ENCODE results near the gene ZNF808. TPM values are rescaled to one million over a fixed set of nuclear protein-coding genes. Genes with fewer than 3 reads are reported as not detected.
"Not testable (repeated sequence)": the region's sequence is repeated elsewhere in the genome, so short reads cannot be mapped to it uniquely, and the experiment has no call there.

ZNF808 gene
- total RNA-seq, 1 donor from 2014 or later, result 30.9 TPM

DNA sequence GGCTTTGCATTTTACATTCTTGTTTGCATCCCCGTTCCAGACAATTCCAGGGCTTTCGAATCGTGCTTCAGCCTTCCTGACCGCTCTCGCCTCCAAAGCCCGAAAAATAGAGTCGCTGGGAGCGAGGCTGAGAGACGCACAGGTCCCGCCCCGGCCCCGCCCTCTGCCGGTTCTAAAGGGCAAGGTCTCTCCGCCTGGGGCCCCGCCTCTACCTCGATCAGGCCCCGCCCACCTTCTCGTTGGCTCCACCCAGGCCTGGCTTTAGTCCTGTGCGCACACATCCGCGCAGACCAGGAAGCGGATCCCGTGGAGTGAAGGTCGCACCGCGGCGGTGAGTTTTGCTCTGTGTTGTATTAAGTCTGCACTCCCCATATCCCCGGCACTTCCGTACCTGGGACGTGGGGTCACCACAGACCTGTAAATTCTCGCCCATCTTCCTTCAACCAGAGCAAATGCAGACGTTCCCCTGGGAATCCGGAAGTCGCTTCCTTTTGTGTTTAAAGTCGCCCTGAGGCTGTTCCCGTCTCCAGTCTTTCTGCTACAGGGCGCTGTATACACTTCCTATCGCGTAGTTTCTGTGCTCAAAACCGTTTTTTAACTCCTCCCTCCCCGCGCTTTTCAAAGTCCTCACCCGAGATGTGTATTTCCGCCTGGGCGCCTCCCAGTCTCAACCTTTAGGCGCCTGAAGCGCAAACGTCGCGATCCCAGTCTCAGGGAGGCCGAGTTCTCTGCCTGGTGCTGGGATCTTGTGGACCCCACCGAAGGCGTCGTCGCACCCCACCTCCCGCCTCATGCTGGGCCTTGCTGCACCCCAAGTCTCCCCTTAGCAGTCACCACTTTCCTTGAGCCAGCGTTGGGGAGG lies 42.8 kb downstream of the ZNF808 start, which contains the start of gene ZNF701:
Gene ZNF701 (plus strand): TSS at position 288 of the 862 bp plus-strand sequence. CDS start 3,861 bp downstream, outside the sequence.
- intact Hi-C loops (cut with DNase I), result loop anchor here (1.0 kb wide), 1 partner anchor 43 kb away; the partner anchor contains the start of gene ZNF808
- peak; percentile 100 for ATAC-seq
- peak; percentile 98 for DNase-seq (ENCODE audit: missing footprints)

- intact Hi-C loops (cut with DNase I), result no loop called here
- no peak for DNase-seq (ENCODE audit: missing footprints)
- ATAC-seq, result peak; percentile 57
Measured at GRCh38 chr19:52584736-52585440, 57.4 kb downstream of the ZNF808 start.

DNA sequence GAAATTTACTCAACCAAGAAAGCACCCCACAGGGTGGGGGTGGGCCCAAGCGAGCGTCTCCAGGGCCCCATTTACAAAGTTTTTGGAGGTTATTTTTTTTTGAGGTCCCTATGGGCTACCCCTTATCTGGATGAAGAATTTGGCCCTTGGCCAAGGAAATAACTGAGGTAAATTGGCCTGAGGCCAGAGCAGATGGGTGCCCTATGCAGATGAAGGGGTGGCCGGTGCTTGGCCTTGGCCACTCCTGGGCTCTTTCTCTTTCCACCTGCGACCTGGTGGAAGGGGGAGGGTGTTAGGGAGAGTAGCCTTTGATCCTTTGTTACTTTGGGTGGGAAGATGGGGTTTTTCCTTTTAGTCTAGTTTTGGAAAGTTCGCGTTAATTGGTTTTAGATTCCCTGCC lies 58.1 kb downstream of the ZNF808 start:
- intact Hi-C loops (cut with DNase I), result no loop called here
- DNase-seq (ENCODE audit: missing footprints) (no peak), ATAC-seq (no peak)

DNA sequence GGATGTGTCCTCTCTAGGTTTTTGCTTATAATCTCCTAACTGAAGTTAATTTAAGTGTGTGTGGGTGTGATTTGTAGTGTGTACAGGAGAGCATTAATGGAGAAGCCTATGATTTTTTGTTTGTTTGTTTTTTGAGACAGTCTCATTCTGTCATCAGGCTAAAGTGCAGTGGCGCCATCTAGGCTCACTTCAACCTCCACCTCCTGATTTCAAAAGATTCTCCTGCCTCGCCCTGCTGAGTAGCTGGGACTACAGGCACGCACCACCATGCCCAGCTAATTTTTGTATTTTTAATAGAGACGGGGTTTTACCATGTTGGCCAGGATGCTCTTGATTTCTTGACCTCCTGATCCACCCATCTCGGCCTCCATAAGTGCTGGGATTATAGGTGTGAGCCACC lies 63.3 kb downstream of the ZNF808 start:
- ATAC-seq, result no peak
- DNase-seq (ENCODE audit: missing footprints), result no peak
- intact Hi-C loops (cut with DNase I), result no loop called here

DNA sequence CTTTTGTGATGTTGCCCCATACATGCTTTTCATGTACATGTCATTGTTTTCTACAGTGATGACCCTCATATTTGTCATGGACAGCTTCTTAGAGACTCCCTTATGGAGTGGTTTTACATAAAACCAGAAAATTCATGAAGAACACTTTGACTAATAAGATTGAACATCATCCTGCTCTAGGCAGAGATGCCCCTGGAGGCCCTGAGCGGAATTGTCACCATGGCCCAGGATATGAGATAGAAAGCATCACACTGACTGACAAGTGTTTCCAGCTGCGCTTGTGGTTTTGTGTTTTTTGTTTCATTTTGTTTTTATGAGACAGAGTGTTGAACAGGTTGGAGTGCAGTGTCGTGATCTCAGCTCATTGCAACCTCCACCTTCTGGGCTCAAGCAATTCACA lies 64.8 kb downstream of the ZNF808 start:
- no peak for DNase-seq (ENCODE audit: missing footprints)
- ATAC-seq, result no peak
- intact Hi-C loops (cut with DNase I), result no loop called here

DNA sequence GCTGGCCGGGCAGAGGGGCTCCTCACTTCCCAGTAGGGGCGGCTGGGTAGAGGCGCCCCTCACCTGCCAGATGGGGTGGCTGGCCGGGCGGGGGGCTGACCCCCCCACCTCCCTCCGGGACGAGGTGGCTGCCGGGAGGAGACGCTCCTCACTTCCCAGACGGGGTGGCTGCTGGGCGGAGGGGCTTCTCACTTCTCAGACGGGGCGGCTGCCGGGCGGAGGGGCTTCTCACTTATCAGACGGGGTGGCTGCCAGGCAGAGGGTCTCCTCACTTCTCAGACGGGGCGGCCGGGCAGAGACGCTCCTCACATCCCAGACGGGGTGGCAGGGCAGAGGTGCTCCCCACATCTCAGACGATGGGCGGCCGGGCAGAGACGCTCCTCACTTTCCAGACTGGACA lies 66.0 kb downstream of the ZNF808 start:
- intact Hi-C loops (cut with DNase I); DNase-seq (ENCODE audit: missing footprints); ATAC-seq: not testable (repeated sequence)

DNA sequence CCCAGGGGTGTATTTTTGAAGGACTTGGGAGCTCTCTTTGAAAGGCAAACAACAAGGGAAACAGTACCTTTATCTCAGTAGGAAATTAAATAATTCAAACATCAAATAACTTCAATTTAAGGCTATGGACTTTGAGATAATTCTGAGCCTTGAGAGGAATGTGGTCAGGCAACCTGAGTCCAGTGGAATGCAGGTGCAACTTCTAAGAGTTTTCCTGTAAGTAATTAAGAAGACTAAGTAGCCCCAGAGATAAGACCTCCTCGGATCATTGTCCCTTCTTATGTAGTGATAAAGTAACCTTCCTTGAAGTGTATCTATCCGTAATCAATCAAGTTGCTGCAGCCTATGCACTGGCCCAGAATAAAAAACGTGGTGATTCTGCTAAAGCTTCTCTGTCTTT lies 71.8 kb downstream of the ZNF808 start:
- no peak for DNase-seq (ENCODE audit: missing footprints)
- intact Hi-C loops (cut with DNase I), result no loop called here
- no peak for ATAC-seq

DNA sequence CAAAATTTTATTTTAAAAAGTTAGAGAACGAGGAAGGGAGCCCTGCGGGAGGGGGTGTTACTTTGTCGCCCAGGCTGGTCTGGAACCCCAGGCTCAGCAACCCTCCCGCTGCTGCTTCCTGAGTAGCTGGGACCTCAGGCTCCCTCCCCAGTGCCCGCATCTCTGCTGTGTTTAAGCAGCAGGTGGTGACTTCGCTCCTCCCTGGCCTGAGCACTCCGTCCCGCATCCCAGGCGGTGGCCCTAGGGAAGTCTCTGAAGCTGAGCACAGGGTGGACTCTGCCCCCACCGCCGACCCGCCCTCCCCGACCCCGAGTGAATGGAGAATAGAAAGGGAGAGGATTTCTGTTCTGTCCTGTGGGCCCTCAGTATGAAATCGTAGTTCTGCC lies 73.2 kb downstream of the ZNF808 start:
- intact Hi-C loops (cut with DNase I), result loop anchor here (5.0 kb wide), 1 partner anchor 303 kb away; the partner anchor contains the start of gene ZNF480
- ATAC-seq (peak; percentile 5), DNase-seq (ENCODE audit: missing footprints) (no peak)

DNA sequence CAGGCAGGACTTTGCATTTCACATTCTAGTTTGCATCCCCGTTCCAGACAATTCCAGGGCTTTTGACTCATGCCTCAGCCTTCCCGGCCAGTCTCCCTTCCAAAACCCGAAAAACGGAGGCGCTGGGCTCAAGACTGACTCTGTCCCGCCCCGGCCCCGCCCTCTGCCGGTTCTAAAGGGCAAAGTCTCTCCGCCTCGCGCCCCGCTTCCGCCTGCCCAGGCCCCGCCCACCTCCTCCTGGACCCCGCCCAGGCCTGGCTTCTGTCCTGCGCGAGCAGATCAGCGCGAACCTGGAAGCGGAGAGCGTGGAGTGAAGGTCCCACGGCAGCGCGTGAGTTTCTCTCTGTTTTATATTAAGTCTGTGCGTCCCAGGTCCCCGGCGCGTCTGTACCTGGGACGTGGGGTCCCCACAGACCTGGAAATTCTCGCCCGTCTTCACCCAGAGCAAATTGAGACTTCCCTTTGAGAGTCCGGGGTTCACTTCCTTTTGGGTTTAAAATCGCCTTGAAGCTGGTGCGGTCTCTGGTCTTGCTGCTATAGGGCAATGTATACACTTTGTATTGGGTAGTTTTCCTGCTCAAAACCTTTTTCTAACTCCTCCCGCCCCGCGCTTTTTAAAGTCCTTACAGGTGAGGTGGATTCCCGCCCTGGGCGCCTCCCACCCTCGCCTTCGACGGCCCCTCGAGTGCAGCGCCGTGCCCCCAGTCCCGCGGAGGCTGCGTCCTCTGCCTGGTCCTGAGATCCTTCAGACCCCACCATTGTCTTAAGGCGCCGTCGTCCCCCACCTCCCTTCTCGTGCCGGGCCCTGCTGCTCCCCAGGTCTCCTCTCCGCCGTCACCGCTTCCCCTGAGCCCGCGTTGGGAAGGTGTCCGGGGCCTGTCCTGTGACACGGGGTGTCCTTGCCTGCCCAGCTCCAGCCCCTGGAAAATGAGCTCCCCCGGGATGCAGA lies 73.8 kb downstream of the ZNF808 start:
- ATAC-seq, result peak; percentile 100

GRCh38 chr19:52601974-52602366 lies 74.5 kb downstream of the ZNF808 start:
- intact Hi-C loops (cut with DNase I), result loop anchor here (5.0 kb wide), 1 partner anchor 305 kb away; the partner anchor contains the start of gene ZNF480
- peak; percentile 29 for ATAC-seq

More for the DNA sequence above, 73.8 kb downstream of the ZNF808 start:
- peak; percentile 99 for DNase-seq (ENCODE audit: missing footprints)
- intact Hi-C loops (cut with DNase I), result loop anchor here (5.0 kb wide), 1 partner anchor 304 kb away; the partner anchor contains the start of gene ZNF480

GRCh38 chr19:52602941-52603340 lies 75.5 kb downstream of the ZNF808 start:
- ATAC-seq, result no peak
- DNase-seq (ENCODE audit: missing footprints), result no peak
- intact Hi-C loops (cut with DNase I), result loop anchor here (5.0 kb wide), 1 partner anchor 306 kb away; the partner anchor contains the start of gene ZNF480

More at GRCh38 chr19:52601974-52602366, 74.5 kb downstream of the ZNF808 start:
- DNase-seq (ENCODE audit: missing footprints), result not testable (repeated sequence)

GRCh38 chr19:52603558-52604207 lies 76.2 kb downstream of the ZNF808 start:
- intact Hi-C loops (cut with DNase I), result loop anchor here (5.0 kb wide), 1 partner anchor 306 kb away; the partner anchor contains the start of gene ZNF480
- ATAC-seq (no peak), DNase-seq (ENCODE audit: missing footprints) (no peak)

Other genes starting within 250 kb of the ZNF808 start
- 18.5 TPM for gene ZNF480, start 230.5 kb upstream of the ZNF808 start, total RNA-seq
- gene ZNF610, start 191.4 kb upstream of the ZNF808 start, total RNA-seq, result 2.5 TPM
- gene ZNF880, start 157.7 kb upstream of the ZNF808 start, total RNA-seq, result 18.2 TPM
- 12.6 TPM for gene ZNF528, start 129.8 kb upstream of the ZNF808 start, total RNA-seq
- gene ZNF534, start 98.5 kb upstream of the ZNF808 start, total RNA-seq, result 0.24 TPM
- gene ZNF578, start 74.1 kb upstream of the ZNF808 start, total RNA-seq, result 1.6 TPM
- gene ZNF701, start 42.6 kb downstream of the ZNF808 start, total RNA-seq, result 16.6 TPM
- 13.0 TPM for gene ZNF83, start 110.7 kb downstream of the ZNF808 start, total RNA-seq
- 7.4 TPM for gene ZNF611, start 207.4 kb downstream of the ZNF808 start, total RNA-seq

Data from Right ventricle myocardium inferior (tissue), 1 donor.